H1 (cell line): ENCODE results near the gene ARHGAP21. TPM values are rescaled to one million over a fixed set of nuclear protein-coding genes. Genes with fewer than 3 reads are reported as not detected.

Experiments used
- polyA plus RNA-seq, 7 experiments: library from polyadenylated mRNA; depleted of rRNA in 3 of 7; stranded (reverse) in 5 of 7; unstranded in 2 of 7; fragments of >200 nt in 5 of 7; fragments of 200-250 nt in 2 of 7; gene quantifications; 1 replicate in 5 of 7; 2 replicates in 1 of 7; 4 replicates in 1 of 7; pipeline versions ENCODE4 v1.2.1 to v1.2.3, GENCODE V29; 2011 to 2013; ENCODE audit warnings: missing spikeins in 2 of 7, mixed read lengths in 2 of 7
- small RNA-seq: library from polyadenylated mRNA; stranded (forward); fragments of <200 nt; extraction: miRNeasy Mini kit (QIAGEN cat#:217004); gene quantifications from one replicate; pipeline ENCODE3, GENCODE V24; 2013; ENCODE audit not compliant: insufficient read depth
- total RNA-seq: library from RNA; stranded (reverse); fragmentation: NEBNext Ultra II Directional; extraction: Animal tissue kit (Norgen Biotek cat#: 25700); gene quantifications from 2 replicates; pipeline ENCODE4 v1.2.1, GENCODE V29; 2021

The ARHGAP21 gene
- total and polyA plus RNA-seq, 2 of the 8 experiments (the other 6 are each of a cell fraction or from before 2014, with no cell fraction given): 14.4 to 35.3 TPM

Small RNAs within 50 kb of the gene (small RNA-seq; reads per million reads assigned to genes)
- not detected for gene RNA5SP305

Other genes with a start within 250 kb of the ARHGAP21 start
- 6.6 and 8.0 TPM in 2 replicates for gene PRTFDC1, start 228.7 kb upstream of the ARHGAP21 start, total RNA-seq
- gene PRTFDC1, start 228.7 kb upstream of the ARHGAP21 start, polyA plus RNA-seq (2011; rRNA removed): 4.1 and 5.9 TPM in 2 replicates